ENCODE measurements around the gene GRK5. TPM values are rescaled to one million over a fixed set of nuclear protein-coding genes. Genes with fewer than 3 reads are reported as not detected.
"Not testable (repeated sequence)": the region's sequence is repeated elsewhere in the genome, so short reads cannot be mapped to it uniquely, and the experiment has no call there.

Gene GRK5
- total RNA-seq, 1 donor, result 1.8 TPM

GRCh38 chr10:119233821-119234220, 26.4 kb downstream of the GRK5 start:
- Histone ChIP-seq H3K36me3 (ENCODE audit: insufficient read depth, low read length) (no peaks in the 10 kb centered on the region), H3K4me1 (ENCODE audit: insufficient read depth, low read length) (peaks cover 5% of the 10 kb centered on the region), H3K27ac (ENCODE audit: low read depth, low read length) (no peak overlapping the region), H3K27me3 (ENCODE audit: insufficient read depth, low read length) (no peaks in the 10 kb centered on the region), H3K79me2 (ENCODE audit: insufficient read depth, low read length) (no peaks in the 10 kb centered on the region), H2AFZ (ENCODE audit: low read length) (no peak overlapping the region), H3K4me3 (ENCODE audit: insufficient read depth, low read length) (no peak overlapping the region), H3K9me3 (ENCODE audit: low read depth, low read length) (no peaks in the 10 kb centered on the region), H4K20me1 (ENCODE audit: insufficient read depth, low read length) (no peaks in the 10 kb centered on the region), H3K4me2 (ENCODE audit: insufficient read depth, low read length) (no peak overlapping the region)
- no peak for TF ChIP-seq CTCF (IDR thresholded peaks at IDR 0.05; ENCODE audit: extremely low read depth, low read depth, low read length)
- no peak for DNase-seq (ENCODE audit: insufficient read length, low spot score, missing footprints)

GRCh38 chr10:119235356-119235755, 28.0 kb downstream of the GRK5 start:
- Histone ChIP-seq H3K4me2 (ENCODE audit: insufficient read depth, low read length) (no peak overlapping the region), H3K9me3 (ENCODE audit: low read depth, low read length) (no peaks in the 10 kb centered on the region), H3K4me1 (ENCODE audit: insufficient read depth, low read length) (peaks cover 5% of the 10 kb centered on the region), H4K20me1 (ENCODE audit: insufficient read depth, low read length) (no peaks in the 10 kb centered on the region), H3K79me2 (ENCODE audit: insufficient read depth, low read length) (no peaks in the 10 kb centered on the region), H3K36me3 (ENCODE audit: insufficient read depth, low read length) (no peaks in the 10 kb centered on the region), H3K27me3 (ENCODE audit: insufficient read depth, low read length) (no peaks in the 10 kb centered on the region), H3K4me3 (ENCODE audit: insufficient read depth, low read length) (no peak overlapping the region), H2AFZ (ENCODE audit: low read length) (peak overlapping the region; percentile 47), H3K27ac (ENCODE audit: low read depth, low read length) (no peak overlapping the region)
- DNase-seq (ENCODE audit: insufficient read length, low spot score, missing footprints), result peak; percentile 57
- TF ChIP-seq CTCF (IDR thresholded peaks at IDR 0.05; ENCODE audit: extremely low read depth, low read depth, low read length), result no peak

GRCh38 chr10:119237722-119238436, 30.5 kb downstream of the GRK5 start:
- H3K4me3 ChIP-seq (ENCODE audit: insufficient read depth, low read length), result no peak overlapping the region
- peaks cover 3% of the 10 kb centered on the region for H4K20me1 ChIP-seq (ENCODE audit: insufficient read depth, low read length)
- H2AFZ ChIP-seq (ENCODE audit: low read length), result no peak overlapping the region
- H3K27me3 ChIP-seq (ENCODE audit: insufficient read depth, low read length), result no peaks in the 10 kb centered on the region
- H3K9me3 ChIP-seq (ENCODE audit: low read depth, low read length), result no peaks in the 10 kb centered on the region
- H3K4me1 ChIP-seq (ENCODE audit: insufficient read depth, low read length), result peaks cover 5% of the 10 kb centered on the region
- H3K36me3 ChIP-seq (ENCODE audit: insufficient read depth, low read length), result no peaks in the 10 kb centered on the region
- no peak for DNase-seq (ENCODE audit: insufficient read length, low spot score, missing footprints)
- no peak for TF ChIP-seq CTCF (IDR thresholded peaks at IDR 0.05; ENCODE audit: extremely low read depth, low read depth, low read length)
- no peak overlapping the region for H3K27ac ChIP-seq (ENCODE audit: low read depth, low read length)
- no peaks in the 10 kb centered on the region for H3K79me2 ChIP-seq (ENCODE audit: insufficient read depth, low read length)
- H3K4me2 ChIP-seq (ENCODE audit: insufficient read depth, low read length), result no peak overlapping the region

GRCh38 chr10:119238577-119238976, 31.2 kb downstream of the GRK5 start:
- DNase-seq (ENCODE audit: insufficient read length, low spot score, missing footprints), result no peak
- Histone ChIP-seq H3K27ac (ENCODE audit: low read depth, low read length) (no peak overlapping the region), H3K4me2 (ENCODE audit: insufficient read depth, low read length) (no peak overlapping the region)

GRCh38 chr10:119239015-119239414, 31.6 kb downstream of the GRK5 start:
- not testable (repeated sequence) for H3K9me3 ChIP-seq (ENCODE audit: low read depth, low read length); H4K20me1 ChIP-seq (ENCODE audit: insufficient read depth, low read length); H3K4me2 ChIP-seq (ENCODE audit: insufficient read depth, low read length); H2AFZ ChIP-seq (ENCODE audit: low read length); DNase-seq (ENCODE audit: insufficient read length, low spot score, missing footprints); H3K27me3 ChIP-seq (ENCODE audit: insufficient read depth, low read length); H3K79me2 ChIP-seq (ENCODE audit: insufficient read depth, low read length); H3K4me1 ChIP-seq (ENCODE audit: insufficient read depth, low read length); H3K27ac ChIP-seq (ENCODE audit: low read depth, low read length); H3K4me3 ChIP-seq (ENCODE audit: insufficient read depth, low read length); H3K36me3 ChIP-seq (ENCODE audit: insufficient read depth, low read length)

More at GRCh38 chr10:119238577-119238976, 31.2 kb downstream of the GRK5 start:
- no peak overlapping the region for H2AFZ ChIP-seq (ENCODE audit: low read length)
- no peaks in the 10 kb centered on the region for H3K36me3 ChIP-seq (ENCODE audit: insufficient read depth, low read length)
- H3K4me3 ChIP-seq (ENCODE audit: insufficient read depth, low read length), result no peak overlapping the region
- no peaks in the 10 kb centered on the region for H3K27me3 ChIP-seq (ENCODE audit: insufficient read depth, low read length)
- H3K79me2 ChIP-seq (ENCODE audit: insufficient read depth, low read length), result no peaks in the 10 kb centered on the region
- peaks cover 5% of the 10 kb centered on the region for H3K4me1 ChIP-seq (ENCODE audit: insufficient read depth, low read length)
- peaks cover 3% of the 10 kb centered on the region for H4K20me1 ChIP-seq (ENCODE audit: insufficient read depth, low read length)
- TF ChIP-seq CTCF (IDR thresholded peaks at IDR 0.05; ENCODE audit: extremely low read depth, low read depth, low read length), result no peak
- no peaks in the 10 kb centered on the region for H3K9me3 ChIP-seq (ENCODE audit: low read depth, low read length)

GRCh38 chr10:119239630-119240029, 32.3 kb downstream of the GRK5 start:
- H3K27ac ChIP-seq (ENCODE audit: low read depth, low read length); H3K79me2 ChIP-seq (ENCODE audit: insufficient read depth, low read length); H3K4me3 ChIP-seq (ENCODE audit: insufficient read depth, low read length); H3K4me2 ChIP-seq (ENCODE audit: insufficient read depth, low read length); H2AFZ ChIP-seq (ENCODE audit: low read length); H3K4me1 ChIP-seq (ENCODE audit: insufficient read depth, low read length); H3K9me3 ChIP-seq (ENCODE audit: low read depth, low read length); H3K27me3 ChIP-seq (ENCODE audit: insufficient read depth, low read length); DNase-seq (ENCODE audit: insufficient read length, low spot score, missing footprints); H3K36me3 ChIP-seq (ENCODE audit: insufficient read depth, low read length); H4K20me1 ChIP-seq (ENCODE audit: insufficient read depth, low read length): not testable (repeated sequence)
